ENCODE data around the gene AVPR1A. TPM values are rescaled to one million over a fixed set of nuclear protein-coding genes. Genes with fewer than 3 reads are reported as not detected.

The AVPR1A gene
- total RNA-seq, 1 experiment from 2014 or later = not detected

- CTCF ChIA-PET = interaction anchor here (0.6 kb wide), 1 partner anchor 603 kb away, joined by 3 read pairs; no protein-coding TSS in a partner anchor
- Mint-ChIP-seq H3K36me3 (ENCODE audit: insufficient read depth, unreplicated experiment) (no peaks in the 10 kb centered on the region), H3K4me3 (ENCODE audit: unreplicated experiment) (no peak overlapping the region), H3K9me3 (ENCODE audit: unreplicated experiment) (no peaks in the 10 kb centered on the region), H3K27ac (ENCODE audit: low read depth, unreplicated experiment) (no peak overlapping the region), H3K27me3 (ENCODE audit: insufficient read depth, unreplicated experiment) (peaks cover 81% of the 10 kb centered on the region), H3K4me1 (ENCODE audit: insufficient read depth, unreplicated experiment) (no peaks in the 10 kb centered on the region)
- TF ChIP-seq CTCF (IDR thresholded peaks at IDR 0.05; ENCODE audit: unreplicated experiment) = no peak
- POLR2A ChIA-PET = no interaction called here
- no peak for DNase-seq (ENCODE audit: unreplicated experiment)
- BruUV-seq (replicated peaks) = no TSS peak
- intact Hi-C loops (cut with micrococcal nuclease) = no loop called here
Observed at GRCh38 chr12:63098851-63099250, 52.1 kb downstream of the AVPR1A start.

- ChIA-PET POLR2A (no interaction called here), CTCF (interaction anchor here (0.6 to 0.8 kb wide), 2 partner anchors 56 to 303 kb away, joined by 4 read pairs; no protein-coding TSS in a partner anchor)
- peaks cover 91% of the 10 kb centered on the region for H3K27me3 Mint-ChIP-seq (ENCODE audit: insufficient read depth, unreplicated experiment)
- TF ChIP-seq CTCF (IDR thresholded peaks at IDR 0.05; ENCODE audit: unreplicated experiment) = no peak
- no peaks in the 10 kb centered on the region for H3K4me1 Mint-ChIP-seq (ENCODE audit: insufficient read depth, unreplicated experiment)
- H3K36me3 Mint-ChIP-seq (ENCODE audit: insufficient read depth, unreplicated experiment) = no peaks in the 10 kb centered on the region
- H3K9me3 Mint-ChIP-seq (ENCODE audit: unreplicated experiment) = no peaks in the 10 kb centered on the region
- H3K4me3 Mint-ChIP-seq (ENCODE audit: unreplicated experiment) = no peak overlapping the region
- DNase-seq (ENCODE audit: unreplicated experiment) = no peak
- H3K27ac Mint-ChIP-seq (ENCODE audit: low read depth, unreplicated experiment) = no peak overlapping the region
- BruUV-seq (replicated peaks) = no TSS peak
- intact Hi-C loops (cut with micrococcal nuclease) = no loop called here
Observed at GRCh38 chr12:63095369-63095980, 55.5 kb downstream of the AVPR1A start.

DNA sequence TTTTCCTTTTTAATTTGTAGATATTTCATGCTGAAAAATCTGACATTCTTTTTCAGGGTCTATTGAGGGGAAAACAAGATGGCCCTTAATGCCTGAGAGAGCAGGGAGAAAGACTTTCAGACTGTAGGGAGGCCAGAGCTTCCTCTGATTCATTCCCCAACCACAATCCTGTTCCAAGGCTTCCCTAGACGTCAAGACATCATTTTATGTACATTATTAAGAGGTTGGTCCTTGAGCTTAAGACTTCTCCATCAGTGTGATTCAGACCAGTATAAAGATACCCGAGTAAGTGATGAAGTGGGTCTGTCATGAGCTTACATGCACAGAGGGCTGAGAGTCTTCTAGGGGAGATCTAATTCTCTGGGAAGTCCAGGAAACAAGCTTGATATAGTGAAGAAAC, 57.3 kb downstream of the AVPR1A start:
- Mint-ChIP-seq H3K27me3 (ENCODE audit: insufficient read depth, unreplicated experiment) (peaks cover 95% of the 10 kb centered on the region), H3K27ac (ENCODE audit: low read depth, unreplicated experiment) (no peak overlapping the region), H3K4me1 (ENCODE audit: insufficient read depth, unreplicated experiment) (no peaks in the 10 kb centered on the region), H3K4me3 (ENCODE audit: unreplicated experiment) (no peak overlapping the region), H3K9me3 (ENCODE audit: unreplicated experiment) (peaks cover 4% of the 10 kb centered on the region), H3K36me3 (ENCODE audit: insufficient read depth, unreplicated experiment) (peaks cover 1% of the 10 kb centered on the region)
- intact Hi-C loops (cut with micrococcal nuclease) = no loop called here
- no peak for TF ChIP-seq CTCF (IDR thresholded peaks at IDR 0.05; ENCODE audit: unreplicated experiment)
- no TSS peak for BruUV-seq (replicated peaks)
- DNase-seq (ENCODE audit: unreplicated experiment) = no peak
- POLR2A ChIA-PET = no interaction called here
- CTCF ChIA-PET = interaction anchor here (0.5 to 1.2 kb wide), 5 partner anchors 10 to 658 kb away, joined by 3 to 5 read pairs (median 4); no protein-coding TSS in a partner anchor

DNA sequence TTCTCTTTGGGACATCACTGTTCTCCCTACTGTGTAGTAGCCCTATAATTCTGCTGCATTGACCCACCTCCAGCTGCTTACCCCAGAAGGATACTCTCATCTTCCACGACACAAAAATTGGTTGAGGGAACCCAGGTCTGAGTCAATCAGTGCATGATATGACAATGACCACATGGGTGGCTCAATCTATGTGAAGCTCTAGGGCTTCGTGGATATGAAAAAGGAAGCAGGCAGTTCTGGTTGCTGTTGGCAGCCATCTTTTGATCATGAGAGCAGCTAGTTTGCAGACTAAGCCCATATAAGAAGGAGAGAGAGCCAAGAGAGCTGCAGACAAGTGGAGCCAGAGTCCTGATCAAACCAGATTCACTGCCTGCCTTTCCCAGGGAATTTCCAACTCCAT, 57.9 kb downstream of the AVPR1A start:
- BruUV-seq (replicated peaks) = no TSS peak
- POLR2A ChIA-PET = no interaction called here
- Mint-ChIP-seq H3K27ac (ENCODE audit: low read depth, unreplicated experiment) (no peak overlapping the region), H3K4me3 (ENCODE audit: unreplicated experiment) (no peak overlapping the region), H3K27me3 (ENCODE audit: insufficient read depth, unreplicated experiment) (peaks cover 95% of the 10 kb centered on the region), H3K36me3 (ENCODE audit: insufficient read depth, unreplicated experiment) (peaks cover 4% of the 10 kb centered on the region), H3K9me3 (ENCODE audit: unreplicated experiment) (peaks cover 5% of the 10 kb centered on the region), H3K4me1 (ENCODE audit: insufficient read depth, unreplicated experiment) (no peaks in the 10 kb centered on the region)
- DNase-seq (ENCODE audit: unreplicated experiment) = no peak
- CTCF ChIA-PET = interaction anchor here (0.7 to 1.2 kb wide), 3 partner anchors 11 to 44 kb away, joined by 4 to 5 read pairs (median 4); no protein-coding TSS in a partner anchor
- intact Hi-C loops (cut with micrococcal nuclease) = no loop called here
- TF ChIP-seq CTCF (IDR thresholded peaks at IDR 0.05; ENCODE audit: unreplicated experiment) = no peak

Other genes with a start within 250 kb of the AVPR1A start
- 0.49 and 2.0 TPM in 2 replicates for gene PPM1H, start 216.1 kb downstream of the AVPR1A start, total RNA-seq (2022)

Measured in MCF 10A (cell line).